Right lobe of liver (tissue), 6 donors: ENCODE measurements around the gene ZNF521. TPM values are rescaled to one million over a fixed set of nuclear protein-coding genes. Genes with fewer than 3 reads are reported as not detected.

Experiments
- ATAC-seq, 4 donors: fragments of 200-7000 bp; cut with Tn5 transposase; one replicate each; pipeline ENCODE4 v1.9.1; 2020; ENCODE audit warnings: mild to moderate bottlenecking in 4 of 4, moderate library complexity in 4 of 4
- DNase-seq, 3 donors: peaks; one replicate each; pipeline ENCODE4 v3.0.0-alpha.2; 2020
- H3K27ac ChIP-seq, 3 donors: fragments of 200-600 bp; one replicate each; pipeline ENCODE4 v1.8.0; 2022
- H3K27me3 ChIP-seq, 2 donors: fragments of 200-600 bp; one replicate each; pipeline ENCODE4 v1.8.0; 2022
- H3K36me3 ChIP-seq, 4 donors: fragments of 200-600 bp; sonication (generic) in 1 of 4; one replicate each; pipeline versions ENCODE4 v1.5.1 to v1.8.0; 2017 to 2022; ENCODE audit warnings: control low read depth in 1 of 4
- H3K4me1 ChIP-seq, 4 donors: fragments of 200-600 bp; sonication (generic) in 1 of 4; one replicate each; pipeline versions ENCODE4 v1.5.1 to v1.8.0; 2017 to 2022; ENCODE audit warnings: control low read depth in 1 of 4
- H3K4me3 ChIP-seq, 3 donors: fragments of 200-600 bp; one replicate each; pipeline ENCODE4 v1.8.0; 2022
- H3K9me3 ChIP-seq, 4 donors: fragments of 200-600 bp; sonication (generic) in 1 of 4; one replicate each; pipeline versions ENCODE4 v1.5.1 to v1.8.0; 2017 to 2022; ENCODE audit warnings: control low read depth in 1 of 4
- CTCF ChIP-seq, 4 donors: fragments of 200-600 bp in 3 of 4; fragments of 450-650 bp in 1 of 4; IDR thresholded peaks; one replicate each; pipeline versions ENCODE4 v1.5.1 to v1.8.0; 2016 to 2022; ENCODE audit warnings: antibody characterized with exemption in 4 of 4, mild to moderate bottlenecking in 2 of 4
- POLR2A ChIP-seq: fragments of 450-650 bp; IDR thresholded peaks from one replicate; pipeline ENCODE4 v1.6.1; 2017; ENCODE audit warnings: antibody characterized with exemption, mild to moderate bottlenecking
- WGBS: methylation state at CpG from one replicate; pipeline ENCODE4 v1.1.6; 2018; ENCODE audit warnings: low coverage, low lambda C conversion rate; ENCODE audit not compliant: insufficient coverage; ENCODE audit errors: missing lambda C conversion rate; 5-methylcytosine and 5-hydroxymethylcytosine counted together
- intact Hi-C, 2 donors: fragments of 100-400 bp; cut with DNase I; formaldehyde crosslinking; loops; one replicate each; pipeline versions ENCODE4 v1.11.2 to v1.14.1; 2022
- total RNA-seq, 6 experiments: library from RNA; depleted of rRNA in 2 of 6; stranded (reverse); fragments of >200 nt in 2 of 6; fragmentation: NEBNext Ultra II Directional in 3 of 6; extraction: Animal tissue kit (Norgen Biotek cat#: 25700) in 3 of 6; gene quantifications; one replicate each; pipeline versions ENCODE4 v1.1.0 to v1.2.4, GENCODE V29; 2016 to 2023
- donor health status: DM: no; HTN: yes; CAD: no.
- donor health status: DM: no; HTN: no; CAD: no.
- donor health status: DM: no; HTN: no; CAD: no.
- donor health status: DM: no; HTN: yes; CAD: no.
- donor health status: DM: no; HTN: yes; CAD: no.

ZNF521 gene
- total RNA-seq, 6 experiments from 2014 or later: 0.31 to 2.9 (median 1.3) TPM

- DNase-seq: no peak
- intact Hi-C loops: no loop called here
- TF ChIP-seq POLR2A (no peak), CTCF (IDR thresholded peaks at IDR 0.05) (no peak)
- Histone ChIP-seq H3K36me3 (no peaks in the 10 kb centered on the region), H3K27me3 (no peaks in the 10 kb centered on the region), H3K4me3 (no peak overlapping the region), H3K9me3 (peaks cover 0 to 3% (median 0%) of the 10 kb centered on the region in 4 donors), H3K4me1 (no peaks in the 10 kb centered on the region), H3K27ac (no peak overlapping the region)
- WGBS: 46% methylated on average over 2 of the region's 2 CpGs
- no peak for ATAC-seq
Observed at GRCh38 chr18:25300492-25300891, 51.5 kb downstream of the ZNF521 start.

- H3K27ac ChIP-seq: no peak overlapping the region
- no peaks in the 10 kb centered on the region for H3K4me1 ChIP-seq
- ATAC-seq: no peak
- intact Hi-C loops: no loop called here
- no peaks in the 10 kb centered on the region for H3K27me3 ChIP-seq
- H3K9me3 ChIP-seq: no peaks in the 10 kb centered on the region
- no peak for TF ChIP-seq CTCF (IDR thresholded peaks at IDR 0.05)
- TF ChIP-seq POLR2A: no peak
- H3K4me3 ChIP-seq: no peak overlapping the region
- 45% methylated on average over 7 of the region's 8 CpGs for WGBS
- no peak for DNase-seq
- H3K36me3 ChIP-seq: no peaks in the 10 kb centered on the region
Observed at GRCh38 chr18:25299426-25300300, 52.3 kb downstream of the ZNF521 start.

GRCh38 chr18:25298853-25299274 lies 53.1 kb downstream of the ZNF521 start:
- intact Hi-C loops: no loop called here
- H3K4me3 ChIP-seq: no peak overlapping the region
- TF ChIP-seq POLR2A (no peak), CTCF (IDR thresholded peaks at IDR 0.05) (no peak)
- ATAC-seq: peak; percentile 47 to 91 (median 82)
- DNase-seq: peak in 1 of 3 donors; percentile 26
- H3K4me1 ChIP-seq: no peaks in the 10 kb centered on the region
- no peak overlapping the region for H3K27ac ChIP-seq
- no peaks in the 10 kb centered on the region for H3K9me3 ChIP-seq
- WGBS: 10% methylated on average over 1 of the region's 4 CpGs
- no peaks in the 10 kb centered on the region for H3K36me3 ChIP-seq
- H3K27me3 ChIP-seq: no peaks in the 10 kb centered on the region

- no peaks in the 10 kb centered on the region for H3K9me3 ChIP-seq
- H3K36me3 ChIP-seq: no peaks in the 10 kb centered on the region
- DNase-seq (no peak), ATAC-seq (no peak)
- intact Hi-C loops: no loop called here
- no peak for TF ChIP-seq CTCF (IDR thresholded peaks at IDR 0.05)
- TF ChIP-seq POLR2A: no peak
- WGBS: 64% methylated on average over 2 of the region's 2 CpGs
- no peaks in the 10 kb centered on the region for H3K27me3 ChIP-seq
- H3K4me1 ChIP-seq: no peaks in the 10 kb centered on the region
- no peak overlapping the region for H3K4me3 ChIP-seq
- no peak overlapping the region for H3K27ac ChIP-seq
Observed at GRCh38 chr18:25295624-25296138, 56.3 kb downstream of the ZNF521 start.
